Measurements from ENCODE around the gene PXYLP1. TPM values are rescaled to one million over a fixed set of nuclear protein-coding genes. Genes with fewer than 3 reads are reported as not detected.

Gene PXYLP1
- total and polyA plus RNA-seq, 2 donors (not counting 1 experiment from before 2014, with no cell fraction given): 1.4 to 4.5 TPM

GRCh38 chr3:141239511-141240281, 8.1 kb downstream of the PXYLP1 start:
- Histone ChIP-seq H3K9me3 (ENCODE audit: control extremely low read depth in 1 of 3, control insufficient read depth in 2 of 3, insufficient read depth in 1 of 3, low read length in 2 of 3) (no peaks in the 10 kb centered on the region), H3K4me3 (ENCODE audit: control extremely low read depth in 1 of 5, extremely low read depth in 1 of 5, insufficient read depth in 1 of 5, low read depth in 2 of 5, low read length in 4 of 5) (no peak overlapping the region), H3K27me3 (replicated peaks in 1 of 4; ENCODE audit: control extremely low read depth in 1 of 4, control insufficient read depth in 3 of 4, insufficient read depth in 4 of 4, low read length in 3 of 4) (no peaks in the 10 kb centered on the region), H3K27ac (ENCODE audit: low read length in 2 of 2) (no peak overlapping the region), H3K4me1 (ENCODE audit: control insufficient read depth in 2 of 2, insufficient read depth in 2 of 2, low read length in 2 of 2) (no peaks in the 10 kb centered on the region), H3K9ac (ENCODE audit: low read length) (no peak overlapping the region), H3K79me2 (ENCODE audit: control insufficient read depth, insufficient read depth, low read length) (no peaks in the 10 kb centered on the region), H3K4me2 (replicated peaks; ENCODE audit: low read depth, low read length, poor library complexity, severe bottlenecking) (no peak overlapping the region), H2AFZ (ENCODE audit: insufficient read depth, low read depth, low read length, poor library complexity, severe bottlenecking) (no peak overlapping the region), H4K20me1 (ENCODE audit: control insufficient read depth, insufficient read depth, low read length, poor library complexity, severe bottlenecking) (no peaks in the 10 kb centered on the region), H3K36me3 (replicated peaks in 1 of 2; ENCODE audit: control extremely low read depth in 1 of 2, control insufficient read depth in 1 of 2, extremely low read depth in 1 of 2, insufficient read depth in 2 of 2, low read length in 1 of 2) (no peaks in the 10 kb centered on the region)
- Mint-ChIP-seq H3K9me3 (ENCODE audit: insufficient read depth) (no peaks in the 10 kb centered on the region), H3K4me3 (no peak overlapping the region), H3K4me1 (no peaks in the 10 kb centered on the region), H3K27me3 (no peaks in the 10 kb centered on the region), H3K27ac (no peak overlapping the region)
- DNase-seq (no peak), ATAC-seq (ENCODE audit: low read depth) (no peak)
- CTCF ChIA-PET: interaction anchor here (0.9 to 1.1 kb wide), 2 partner anchors 8 to 75 kb away, joined by 3 to 5 read pairs; partner anchors contain the start of gene PXYLP1
- POLR2A ChIA-PET: no interaction called here
- WGBS (ENCODE audit: insufficient coverage): 90% methylated on average over 2 of the region's 5 CpGs
- intact Hi-C loops (cut with micrococcal nuclease): loop anchor here (10.0 kb wide), 1 partner anchor 215 kb away; no protein-coding TSS in a partner anchor
- TF ChIP-seq, protein P1, sequence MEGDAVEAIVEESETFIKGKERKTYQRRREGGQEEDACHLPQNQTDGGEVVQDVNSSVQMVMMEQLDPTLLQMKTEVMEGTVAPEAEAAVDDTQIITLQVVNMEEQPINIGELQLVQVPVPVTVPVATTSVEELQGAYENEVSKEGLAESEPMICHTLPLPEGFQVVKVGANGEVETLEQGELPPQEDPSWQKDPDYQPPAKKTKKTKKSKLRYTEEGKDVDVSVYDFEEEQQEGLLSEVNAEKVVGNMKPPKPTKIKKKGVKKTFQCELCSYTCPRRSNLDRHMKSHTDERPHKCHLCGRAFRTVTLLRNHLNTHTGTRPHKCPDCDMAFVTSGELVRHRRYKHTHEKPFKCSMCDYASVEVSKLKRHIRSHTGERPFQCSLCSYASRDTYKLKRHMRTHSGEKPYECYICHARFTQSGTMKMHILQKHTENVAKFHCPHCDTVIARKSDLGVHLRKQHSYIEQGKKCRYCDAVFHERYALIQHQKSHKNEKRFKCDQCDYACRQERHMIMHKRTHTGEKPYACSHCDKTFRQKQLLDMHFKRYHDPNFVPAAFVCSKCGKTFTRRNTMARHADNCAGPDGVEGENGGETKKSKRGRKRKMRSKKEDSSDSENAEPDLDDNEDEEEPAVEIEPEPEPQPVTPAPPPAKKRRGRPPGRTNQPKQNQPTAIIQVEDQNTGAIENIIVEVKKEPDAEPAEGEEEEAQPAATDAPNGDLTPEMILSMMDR (IDR thresholded peaks at IDR 0.05): no peak
- TF ChIP-seq EZH2 (IDR thresholded peaks at IDR 0.05; ENCODE audit: borderline replicate concordance, insufficient read depth, low read depth, low read length, poor library complexity, severe bottlenecking): no peak

GRCh38 chr3:141240286-141240685, 8.7 kb downstream of the PXYLP1 start:
- no peak overlapping the region for H3K27ac ChIP-seq (ENCODE audit: low read length in 2 of 2)
- Mint-ChIP-seq H3K4me3 (no peak overlapping the region), H3K4me1 (no peaks in the 10 kb centered on the region), H3K9me3 (ENCODE audit: insufficient read depth) (no peaks in the 10 kb centered on the region), H3K27ac (no peak overlapping the region), H3K27me3 (no peaks in the 10 kb centered on the region)
- no peak for ATAC-seq (ENCODE audit: low read depth)
- no peaks in the 10 kb centered on the region for H3K27me3 ChIP-seq (replicated peaks in 1 of 4; ENCODE audit: control extremely low read depth in 1 of 4, control insufficient read depth in 3 of 4, insufficient read depth in 4 of 4, low read length in 3 of 4)
- H3K4me3 ChIP-seq (ENCODE audit: control extremely low read depth in 1 of 5, extremely low read depth in 1 of 5, insufficient read depth in 1 of 5, low read depth in 2 of 5, low read length in 4 of 5): no peak overlapping the region
- intact Hi-C loops (cut with micrococcal nuclease): no loop called here
- no peak overlapping the region for H2AFZ ChIP-seq (ENCODE audit: insufficient read depth, low read depth, low read length, poor library complexity, severe bottlenecking)
- H3K9me3 ChIP-seq (ENCODE audit: control extremely low read depth in 1 of 3, control insufficient read depth in 2 of 3, insufficient read depth in 1 of 3, low read length in 2 of 3): no peaks in the 10 kb centered on the region
- 100% methylated on average over 1 of the region's 1 CpG for whole genome bisulfite sequencing (ENCODE audit: insufficient coverage)
- H3K79me2 ChIP-seq (ENCODE audit: control insufficient read depth, insufficient read depth, low read length): no peaks in the 10 kb centered on the region
- no peaks in the 10 kb centered on the region for H3K36me3 ChIP-seq (replicated peaks in 1 of 2; ENCODE audit: control extremely low read depth in 1 of 2, control insufficient read depth in 1 of 2, extremely low read depth in 1 of 2, insufficient read depth in 2 of 2, low read length in 1 of 2)
- POLR2A ChIA-PET: no interaction called here
- H4K20me1 ChIP-seq (ENCODE audit: control insufficient read depth, insufficient read depth, low read length, poor library complexity, severe bottlenecking): no peaks in the 10 kb centered on the region
- TF ChIP-seq EZH2 (IDR thresholded peaks at IDR 0.05; ENCODE audit: borderline replicate concordance, insufficient read depth, low read depth, low read length, poor library complexity, severe bottlenecking): no peak
- TF ChIP-seq, protein P1 (IDR thresholded peaks at IDR 0.05): no peak
- H3K4me1 ChIP-seq (ENCODE audit: control insufficient read depth in 2 of 2, insufficient read depth in 2 of 2, low read length in 2 of 2): no peaks in the 10 kb centered on the region
- no peak for DNase-seq
- H3K9ac ChIP-seq (ENCODE audit: low read length): no peak overlapping the region
- H3K4me2 ChIP-seq (replicated peaks; ENCODE audit: low read depth, low read length, poor library complexity, severe bottlenecking): no peak overlapping the region
- CTCF ChIA-PET: interaction anchor here (0.9 kb wide), 1 partner anchor 9 kb away, joined by 5 read pairs; the partner anchor contains the start of gene PXYLP1

Data from B cell (primary cell).